Activated effector memory CD4-positive, alpha-beta T cell treated with Interleukin-2 at 50 U/mL for 16 hours (primary cell): ENCODE data around the gene WWTR1.

Source experiments
- DNase-seq: peaks from one replicate; pipeline ENCODE4 v3.0.0-alpha.2; 2020

The WWTR1 gene

DNA sequence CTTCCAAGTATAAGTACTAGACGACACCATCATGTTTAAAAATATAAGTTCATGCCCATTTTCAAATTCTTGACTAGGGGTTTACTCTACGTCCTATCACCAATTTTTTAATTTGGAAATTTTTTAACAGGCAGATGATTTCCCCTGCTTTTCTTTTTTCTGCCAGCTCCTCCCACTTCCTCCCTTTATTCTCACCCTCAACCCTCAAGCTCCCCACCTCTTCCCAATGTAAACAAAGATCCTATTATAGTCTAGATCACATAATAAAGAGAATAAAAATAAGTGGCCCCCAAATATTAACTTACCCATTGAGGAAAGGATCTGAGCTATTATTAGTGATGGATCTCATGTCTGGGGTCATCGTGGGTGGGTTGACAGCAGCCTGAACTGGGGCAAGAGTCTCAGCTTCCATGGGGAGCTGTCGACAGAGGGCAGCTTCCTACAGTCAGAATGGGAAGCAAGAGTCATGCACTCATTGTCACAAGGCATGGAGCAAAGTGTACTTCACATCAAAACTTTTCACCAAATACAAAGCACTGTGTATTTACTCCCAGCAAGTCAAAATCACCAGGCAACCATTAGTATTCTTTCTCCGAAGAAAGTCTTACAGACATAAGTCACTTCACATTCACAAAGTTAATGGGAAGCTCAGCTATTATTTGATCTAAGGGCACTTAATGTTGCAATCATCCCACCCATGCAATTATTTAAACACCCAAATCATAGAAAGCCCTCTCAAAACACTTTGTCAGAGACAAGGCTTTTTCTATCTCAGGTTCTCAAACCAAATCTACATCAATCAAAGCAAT, 130.1 kb downstream of the WWTR1 start:
- DNase-seq: no peak

DNA sequence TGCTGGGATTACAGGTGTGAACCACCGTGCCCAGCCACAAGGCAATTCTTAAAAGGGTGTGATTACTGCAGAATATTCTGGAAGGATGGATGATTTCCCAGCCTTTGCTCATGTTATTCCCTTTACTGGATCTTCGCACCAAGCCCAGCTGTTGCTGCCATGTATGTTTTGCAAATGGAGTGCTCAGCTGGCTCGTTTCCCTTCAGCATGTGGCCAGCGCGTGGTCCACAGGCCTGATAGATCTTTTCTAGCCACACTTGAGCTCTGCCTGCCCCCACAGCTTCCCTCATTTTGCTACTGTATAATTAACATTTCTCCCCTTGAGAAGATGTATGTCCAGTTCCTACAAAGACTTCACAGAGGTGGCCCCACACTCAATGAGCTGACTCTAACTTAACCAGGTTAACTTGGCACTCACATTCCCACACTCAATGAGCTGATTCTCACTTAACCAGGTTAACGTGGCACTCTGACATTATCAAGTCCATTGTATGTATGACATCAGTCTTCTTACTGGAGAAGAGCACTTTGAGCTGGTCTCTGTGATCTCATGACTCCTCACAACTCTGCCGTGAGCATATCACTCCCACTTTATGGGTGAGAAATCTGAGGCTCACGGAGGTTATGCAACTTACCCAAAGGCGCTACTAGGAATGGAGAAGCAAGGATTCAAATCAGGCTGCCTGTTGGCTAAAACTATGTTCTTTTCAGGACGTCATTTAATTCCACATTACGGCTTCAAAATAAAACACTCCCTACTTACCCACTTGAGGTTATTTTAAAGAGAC, 134.1 kb downstream of the WWTR1 start:
- DNase-seq: no peak

GRCh38 chr3:149519912-149520311, 137.9 kb downstream of the WWTR1 start:
- DNase-seq: no peak

DNA sequence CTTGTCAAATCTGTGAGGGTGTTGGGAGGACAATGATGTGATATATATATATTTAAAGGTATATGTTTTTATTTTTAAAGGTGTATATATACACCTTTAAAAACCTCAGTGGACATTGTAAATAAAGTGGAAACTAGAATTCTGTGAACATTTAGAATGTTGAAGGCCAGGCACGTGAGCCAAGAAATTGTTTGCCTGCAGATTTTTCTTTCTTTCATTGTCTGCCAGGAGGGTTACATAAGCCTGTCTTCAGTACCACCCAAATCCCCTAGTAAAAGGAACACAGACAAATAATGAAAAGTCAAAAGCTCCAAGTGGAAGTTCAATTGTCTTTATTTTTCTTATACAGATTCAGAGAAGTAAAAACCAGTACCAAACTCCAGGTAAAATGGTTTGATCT, 140.9 kb downstream of the WWTR1 start:
- no peak for DNase-seq

DNA sequence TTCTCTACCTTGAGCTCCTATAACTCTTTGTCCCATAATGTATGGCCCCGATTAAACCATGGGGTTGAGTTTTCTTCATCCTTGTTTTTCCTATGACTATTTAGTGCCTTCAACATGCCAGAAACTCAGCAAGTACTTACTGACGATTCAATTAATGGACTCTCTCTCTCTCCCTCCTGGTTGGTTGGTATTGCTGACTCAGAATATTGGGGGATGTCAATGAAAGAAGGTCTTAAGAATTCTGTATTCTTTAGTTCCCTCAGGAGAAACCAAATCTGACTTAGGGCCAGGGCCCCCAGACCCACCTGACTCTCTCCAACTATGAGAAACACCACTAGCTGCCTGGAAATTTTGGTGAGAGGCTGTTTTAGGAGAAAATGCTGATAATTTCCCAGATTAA, 142.6 kb downstream of the WWTR1 start:
- no peak for DNase-seq

GRCh38 chr3:149514471-149514870, 143.4 kb downstream of the WWTR1 start:
- no peak for DNase-seq

DNA sequence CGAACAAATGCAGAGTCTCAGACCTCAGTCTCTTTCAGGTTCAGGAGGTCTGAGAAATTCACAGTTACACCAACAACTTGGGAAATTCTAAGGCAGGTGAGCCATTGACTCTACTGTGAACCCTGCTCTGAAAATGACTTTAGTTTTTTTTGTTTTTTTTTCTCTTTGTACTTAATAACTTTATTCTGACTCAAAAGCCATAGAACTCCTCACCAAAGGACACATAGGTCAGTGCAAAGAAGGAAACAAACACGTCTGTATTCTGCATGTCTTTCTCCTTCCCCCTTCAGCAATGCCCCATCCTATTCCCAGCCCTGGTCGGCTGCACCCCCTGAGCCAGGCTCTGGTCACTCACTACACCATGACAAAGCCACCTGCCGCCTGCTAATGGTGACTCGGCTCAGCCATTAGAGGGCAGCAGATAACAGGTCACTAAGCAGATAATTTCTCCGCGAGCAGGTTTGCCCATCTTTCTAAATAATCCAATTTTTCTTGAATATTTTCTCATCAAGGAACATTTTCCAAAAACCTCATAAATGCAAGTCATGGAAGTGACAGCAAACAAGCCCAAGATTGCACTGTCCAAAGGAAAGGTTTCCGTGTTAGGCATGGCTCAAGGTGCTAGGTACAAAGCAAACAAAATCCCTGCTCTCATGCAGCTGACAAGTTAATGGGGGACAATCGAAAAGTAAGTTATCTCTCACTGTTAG, 145.6 kb downstream of the WWTR1 start:
- DNase-seq: no peak

DNA sequence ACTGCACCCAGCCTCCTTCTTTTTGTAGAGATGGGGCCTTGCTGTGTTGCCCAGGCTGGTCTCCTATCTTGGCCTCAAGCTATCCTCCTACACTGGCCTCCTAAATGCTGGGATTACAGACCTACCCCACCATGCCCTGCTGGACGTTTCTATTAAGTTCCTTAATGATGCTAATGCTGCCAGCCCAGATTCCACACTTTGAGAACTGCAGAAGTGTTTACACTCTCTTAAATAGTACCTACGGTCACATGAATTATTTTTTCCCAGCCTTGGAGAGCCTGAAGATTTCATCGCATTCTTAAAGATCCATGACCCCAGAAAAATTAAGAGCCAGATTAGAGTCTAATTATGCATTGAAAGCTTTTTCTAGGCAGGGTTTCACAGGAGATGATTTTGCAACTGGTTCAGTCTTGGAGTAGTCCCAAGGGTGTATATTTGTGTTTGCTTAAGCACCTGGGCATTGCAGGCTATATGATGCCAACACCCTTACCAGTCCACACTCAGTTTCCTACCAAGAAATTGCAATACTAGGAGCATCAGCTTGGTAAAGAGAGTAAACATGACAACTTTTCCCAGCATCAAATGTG, 146.7 kb downstream of the WWTR1 start:
- DNase-seq: no peak

DNA sequence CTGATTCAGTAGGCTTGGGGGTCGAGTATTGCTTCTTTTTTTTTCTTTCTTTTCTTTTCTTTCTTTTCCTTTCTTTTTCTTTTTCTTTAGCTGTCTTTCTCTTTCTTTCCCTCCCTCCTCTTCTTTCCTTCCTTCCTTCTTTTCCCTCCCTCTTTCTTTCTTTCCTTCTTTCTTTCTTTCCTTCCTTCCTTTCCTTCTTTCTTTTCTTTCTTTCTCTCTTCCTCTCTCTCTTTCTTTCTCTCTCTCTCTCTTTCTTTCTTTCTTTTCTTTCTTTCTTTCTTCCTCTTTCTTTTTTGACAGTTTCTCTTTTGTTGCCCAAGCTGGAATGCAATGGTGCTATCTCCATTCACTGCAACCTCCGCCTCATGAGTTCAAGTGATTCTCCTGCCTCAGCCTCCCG, 147.3 kb downstream of the WWTR1 start:
- DNase-seq: no peak

DNA sequence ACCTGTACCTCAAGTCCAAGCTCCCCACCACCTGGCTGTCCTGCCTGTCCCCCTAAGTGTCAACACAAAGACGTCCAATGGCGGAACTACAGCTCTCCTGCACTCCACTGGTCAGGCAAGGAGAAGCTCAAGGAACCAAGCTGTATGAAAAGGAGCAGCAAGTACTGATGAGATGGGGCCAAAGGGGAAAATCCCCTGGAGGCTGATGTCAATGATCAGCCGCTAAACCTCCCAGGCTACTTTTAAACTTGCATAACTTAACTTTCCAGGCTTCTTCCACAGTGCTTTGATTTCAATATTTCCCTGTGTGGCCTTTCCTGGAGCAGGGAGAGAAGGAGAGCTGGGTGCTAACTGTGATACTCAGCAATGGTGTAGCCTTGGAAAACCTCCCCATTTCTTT, 148.3 kb downstream of the WWTR1 start:
- no peak for DNase-seq

- DNase-seq: no peak
Observed at GRCh38 chr3:149507491-149508324, 150.1 kb downstream of the WWTR1 start.

- no peak for DNase-seq
Observed at GRCh38 chr3:149506965-149507364, 150.9 kb downstream of the WWTR1 start.

DNA sequence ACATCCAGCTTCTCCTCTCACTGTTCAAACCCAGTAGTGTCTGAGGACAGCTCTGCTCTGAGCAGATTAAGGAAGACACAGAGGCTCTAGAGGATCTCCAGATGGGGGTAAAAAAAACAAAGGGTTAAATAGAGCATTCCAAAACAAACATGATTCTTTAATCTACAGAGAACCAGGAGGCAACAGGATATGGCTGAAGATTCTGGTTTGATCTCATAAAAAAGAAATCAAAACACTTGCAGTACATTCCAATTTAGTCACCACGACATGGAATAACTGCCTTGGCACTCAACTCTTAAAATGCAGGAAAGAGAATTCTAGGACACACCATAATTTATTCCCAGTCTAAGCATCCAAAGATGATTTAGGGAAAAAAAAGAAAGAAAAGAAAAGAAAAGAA, 151.3 kb downstream of the WWTR1 start:
- no peak for DNase-seq

DNA sequence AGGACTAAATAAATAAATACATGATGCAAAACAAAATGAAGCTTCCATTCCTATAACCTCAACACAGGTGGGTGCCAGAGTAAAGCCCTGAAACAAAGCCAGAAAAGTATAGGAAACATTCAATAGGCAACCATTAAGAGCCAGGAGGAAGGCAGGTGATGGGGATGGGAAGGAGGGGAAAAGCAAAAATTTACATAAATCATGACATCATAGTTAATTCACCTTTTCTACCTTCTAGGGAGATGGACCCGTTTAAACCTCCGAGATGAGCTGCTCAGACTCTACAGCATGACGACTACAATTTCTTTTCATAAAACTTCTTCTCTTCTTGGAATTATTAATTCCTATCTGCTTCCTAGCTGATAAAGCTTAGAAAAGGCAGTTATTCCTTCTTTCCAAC, 155.4 kb downstream of the WWTR1 start:
- DNase-seq: no peak

DNA sequence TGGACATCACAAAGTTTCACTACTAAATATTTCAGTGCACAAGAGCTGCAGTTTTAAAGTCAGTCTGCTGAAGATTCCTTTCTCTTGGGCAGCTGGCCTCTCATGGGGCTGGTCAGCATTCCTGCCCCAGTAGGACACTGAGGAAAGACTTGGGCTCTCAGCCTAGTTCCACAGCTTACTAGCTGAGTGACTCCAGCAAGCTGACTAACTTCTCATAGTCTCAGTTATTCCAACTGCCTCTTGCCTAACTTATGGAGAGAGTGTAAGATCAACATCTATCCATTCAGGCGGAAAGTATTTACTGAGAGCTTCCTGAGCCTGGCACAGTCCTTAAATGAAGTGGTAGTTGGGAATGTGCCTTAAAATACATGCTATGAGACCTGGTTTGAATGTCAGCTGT, 156.3 kb downstream of the WWTR1 start:
- DNase-seq: no peak

DNA sequence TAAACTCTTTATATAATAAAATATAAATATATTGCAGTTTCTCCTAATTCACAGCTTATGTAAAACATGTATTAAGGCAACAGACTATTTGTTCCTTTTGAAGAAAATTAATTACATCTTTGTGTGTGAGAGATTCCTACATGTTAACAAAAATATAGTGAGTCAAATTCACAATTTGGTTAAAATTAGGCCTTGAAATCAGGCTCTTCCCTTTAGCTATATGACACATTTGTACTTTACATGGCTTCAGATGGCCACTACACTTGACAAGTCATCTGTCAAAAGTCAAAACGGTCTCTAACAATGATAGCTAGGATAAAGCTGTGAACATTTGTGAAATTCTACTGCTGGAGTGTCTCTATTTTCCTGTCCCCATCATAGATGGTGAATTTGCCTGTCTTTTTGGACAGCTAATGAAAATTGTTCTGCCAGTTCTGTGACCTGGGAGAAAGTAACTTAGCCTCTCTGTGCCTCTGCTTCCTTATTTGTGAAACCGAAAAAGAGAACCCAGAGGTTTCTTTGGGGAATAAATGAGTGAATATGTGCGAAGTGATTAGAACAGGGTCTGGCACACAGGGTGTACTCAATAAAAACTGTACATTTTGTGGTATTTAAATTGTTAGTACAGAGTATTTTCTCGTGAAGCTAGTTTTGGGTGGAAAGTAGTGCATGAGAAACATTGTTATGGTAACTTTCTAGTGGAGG, 159.7 kb downstream of the WWTR1 start:
- DNase-seq: no peak

DNA sequence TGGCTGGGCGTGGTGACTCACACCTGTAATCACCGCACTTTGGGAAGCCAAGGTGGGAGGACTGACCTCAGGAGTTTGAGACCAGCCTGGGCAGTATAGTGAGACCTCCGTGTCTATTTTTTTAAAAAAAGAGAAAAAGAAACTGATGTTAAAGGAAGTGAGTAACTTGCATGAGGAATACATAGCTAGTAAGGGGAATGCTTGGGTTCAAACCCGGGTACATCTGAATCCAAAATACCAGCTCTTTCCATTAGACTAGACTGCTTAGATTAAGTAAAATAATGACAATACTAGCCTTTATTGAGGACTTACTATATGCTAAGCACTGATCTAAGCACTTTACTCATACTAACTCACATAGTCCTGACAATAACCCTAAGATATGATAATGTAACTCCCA, 160.9 kb downstream of the WWTR1 start:
- no peak for DNase-seq

DNA sequence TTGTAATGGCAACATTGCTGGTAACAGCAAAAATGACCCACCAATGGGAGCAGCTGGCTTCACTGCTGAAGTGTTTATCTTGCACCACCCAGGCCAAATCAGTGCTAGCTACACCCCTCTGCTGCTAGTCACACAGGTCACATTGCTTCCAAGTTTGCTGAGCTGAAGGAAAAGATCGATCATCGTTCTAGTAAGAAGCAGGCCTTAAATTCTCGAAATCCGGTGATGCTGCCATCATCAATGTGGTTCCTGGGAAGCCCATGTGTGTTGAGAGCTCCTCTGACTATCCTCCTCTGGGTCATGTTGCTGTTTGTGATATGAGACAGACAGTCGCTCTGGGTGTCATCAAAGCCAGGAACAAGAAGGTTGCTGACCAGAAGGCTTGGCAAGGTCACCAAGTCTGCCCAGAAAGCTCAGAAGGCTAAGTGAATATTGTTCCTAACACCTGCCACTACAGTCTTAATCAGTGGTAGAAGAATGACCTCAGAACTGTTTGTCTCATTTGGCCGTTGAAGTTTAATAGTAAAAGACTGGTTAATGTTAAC, 162.2 kb downstream of the WWTR1 start:
- DNase-seq: no peak

DNA sequence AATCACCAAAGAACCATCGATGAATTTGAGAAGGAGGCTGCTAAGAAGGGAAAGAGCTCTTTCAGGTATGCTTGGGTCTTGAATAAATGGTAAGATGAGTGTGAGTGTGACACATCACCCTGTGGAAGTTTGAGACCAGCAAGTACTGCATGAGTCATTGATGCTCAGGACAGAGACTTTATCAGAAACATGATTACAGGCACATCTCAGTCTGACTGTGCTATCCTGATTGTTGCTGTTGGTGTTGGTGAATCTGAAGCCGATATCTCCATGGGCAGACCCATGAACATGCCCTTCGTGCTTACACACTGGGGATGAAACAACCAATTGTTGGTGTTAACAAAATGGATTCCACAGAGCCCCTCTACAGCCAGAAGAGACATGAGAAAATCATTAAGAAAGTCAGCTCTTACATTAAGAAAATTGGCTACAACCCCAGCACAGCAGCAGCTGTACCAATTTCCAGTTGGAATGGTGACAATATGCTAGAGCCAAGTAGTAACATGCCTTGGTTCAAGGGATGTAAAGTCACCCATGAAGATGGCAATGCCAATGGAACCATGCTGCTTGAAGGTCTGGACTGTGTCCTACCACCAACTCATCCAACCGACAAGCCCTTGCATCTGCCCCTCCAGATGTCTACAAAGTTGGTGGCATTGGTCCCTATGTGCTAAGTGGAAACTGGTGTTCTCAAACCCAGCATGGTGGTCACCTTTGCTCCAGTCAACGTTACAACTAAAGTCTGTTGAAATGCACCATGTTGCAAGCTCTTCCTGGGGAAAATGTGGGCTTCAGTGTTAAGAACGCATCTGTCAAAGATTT, 162.9 kb downstream of the WWTR1 start:
- DNase-seq: no peak

- no peak for DNase-seq
Observed at GRCh38 chr3:149494022-149494758, 163.6 kb downstream of the WWTR1 start.
